Choroid plexus epithelial cell (primary cell): Measurements from ENCODE around the gene IL1A.

ENCODE experiments used
- DNase-seq: peaks from one replicate; pipeline ENCODE4 v3.0.0-alpha.2; 2010; ENCODE audit warnings: low read depth
- H3K4me3 ChIP-seq: 2 replicates; pipeline ENCODE4 v1.5.1; 2011; ENCODE audit warnings: low read depth, mild to moderate bottlenecking, control low read depth, low read length, moderate library complexity
- TF ChIP-seq, protein P1 (sequence below): conservative IDR thresholded peaks from 2 replicates; pipeline ENCODE4 v1.5.1; 2011; ENCODE audit warnings: low read depth, mild to moderate bottlenecking, control low read depth, inconsistent platforms, low read length, moderate library complexity

Gene IL1A

DNA sequence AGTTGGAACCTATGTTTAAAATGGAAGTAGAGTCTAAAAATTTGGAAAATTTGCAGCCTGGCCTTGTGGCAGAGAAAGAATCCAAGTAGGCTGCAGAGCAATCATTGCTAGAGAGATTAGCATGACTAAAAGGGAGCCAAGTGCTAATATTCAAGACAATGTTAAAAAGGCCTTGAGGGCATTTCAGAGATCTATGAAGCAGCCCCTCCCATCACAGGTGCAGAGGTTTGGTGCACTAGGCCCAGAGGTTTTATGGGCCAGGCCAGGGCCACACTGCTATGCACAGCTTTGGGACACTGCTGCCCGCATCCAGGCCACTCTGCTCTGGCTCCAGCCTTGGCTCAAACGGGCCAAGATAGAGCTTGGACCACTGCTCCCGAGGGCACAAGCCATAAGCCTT, 6.7 kb upstream of the IL1A start:
- H3K4me3 ChIP-seq = no peak overlapping the region
- DNase-seq = no peak
- TF ChIP-seq, protein P1, sequence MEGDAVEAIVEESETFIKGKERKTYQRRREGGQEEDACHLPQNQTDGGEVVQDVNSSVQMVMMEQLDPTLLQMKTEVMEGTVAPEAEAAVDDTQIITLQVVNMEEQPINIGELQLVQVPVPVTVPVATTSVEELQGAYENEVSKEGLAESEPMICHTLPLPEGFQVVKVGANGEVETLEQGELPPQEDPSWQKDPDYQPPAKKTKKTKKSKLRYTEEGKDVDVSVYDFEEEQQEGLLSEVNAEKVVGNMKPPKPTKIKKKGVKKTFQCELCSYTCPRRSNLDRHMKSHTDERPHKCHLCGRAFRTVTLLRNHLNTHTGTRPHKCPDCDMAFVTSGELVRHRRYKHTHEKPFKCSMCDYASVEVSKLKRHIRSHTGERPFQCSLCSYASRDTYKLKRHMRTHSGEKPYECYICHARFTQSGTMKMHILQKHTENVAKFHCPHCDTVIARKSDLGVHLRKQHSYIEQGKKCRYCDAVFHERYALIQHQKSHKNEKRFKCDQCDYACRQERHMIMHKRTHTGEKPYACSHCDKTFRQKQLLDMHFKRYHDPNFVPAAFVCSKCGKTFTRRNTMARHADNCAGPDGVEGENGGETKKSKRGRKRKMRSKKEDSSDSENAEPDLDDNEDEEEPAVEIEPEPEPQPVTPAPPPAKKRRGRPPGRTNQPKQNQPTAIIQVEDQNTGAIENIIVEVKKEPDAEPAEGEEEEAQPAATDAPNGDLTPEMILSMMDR = no peak

DNA sequence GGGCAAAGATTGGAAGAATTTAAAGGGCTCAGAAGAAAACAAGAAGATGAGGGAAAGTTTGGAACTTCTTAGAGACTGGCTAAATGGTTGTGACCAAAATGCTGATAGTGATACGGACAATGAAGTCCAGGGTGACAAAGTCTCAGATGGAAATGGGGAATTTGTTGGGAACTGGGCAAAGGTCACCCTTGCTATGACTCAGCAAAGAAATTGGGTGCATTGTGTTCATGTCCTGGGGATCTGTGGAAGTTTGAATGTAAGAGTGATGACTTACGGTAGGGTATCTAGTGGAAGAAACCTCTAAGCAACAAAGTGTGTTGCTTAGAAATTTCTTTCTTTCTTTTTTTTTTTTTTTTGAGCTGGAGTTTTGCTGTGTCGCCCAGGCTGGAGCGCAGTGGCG, 6.0 kb upstream of the IL1A start:
- no peak for DNase-seq
- no peak overlapping the region for H3K4me3 ChIP-seq
- TF ChIP-seq, protein P1 = no peak

DNA sequence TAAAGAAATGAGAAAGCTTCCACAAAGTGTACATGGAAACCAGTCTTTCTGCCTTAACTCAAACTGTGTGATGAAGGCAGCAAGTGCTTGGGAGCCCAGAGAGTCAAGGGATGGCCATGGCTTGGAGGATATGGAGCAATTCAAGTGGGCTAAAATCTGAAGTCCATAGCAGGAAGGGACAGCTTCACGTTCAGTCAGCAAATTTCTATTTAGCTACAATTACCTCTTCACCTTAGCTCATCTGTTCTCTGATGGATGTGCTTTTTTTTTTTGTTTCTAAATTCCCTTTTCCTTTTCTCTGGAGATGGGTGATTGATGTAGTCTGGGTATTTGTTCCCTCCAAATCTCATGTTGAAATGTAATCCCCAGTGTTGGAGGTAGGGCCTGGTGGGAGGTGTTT, 4.9 kb upstream of the IL1A start:
- no peak for DNase-seq
- H3K4me3 ChIP-seq = no peak overlapping the region
- TF ChIP-seq, protein P1 = no peak

DNA sequence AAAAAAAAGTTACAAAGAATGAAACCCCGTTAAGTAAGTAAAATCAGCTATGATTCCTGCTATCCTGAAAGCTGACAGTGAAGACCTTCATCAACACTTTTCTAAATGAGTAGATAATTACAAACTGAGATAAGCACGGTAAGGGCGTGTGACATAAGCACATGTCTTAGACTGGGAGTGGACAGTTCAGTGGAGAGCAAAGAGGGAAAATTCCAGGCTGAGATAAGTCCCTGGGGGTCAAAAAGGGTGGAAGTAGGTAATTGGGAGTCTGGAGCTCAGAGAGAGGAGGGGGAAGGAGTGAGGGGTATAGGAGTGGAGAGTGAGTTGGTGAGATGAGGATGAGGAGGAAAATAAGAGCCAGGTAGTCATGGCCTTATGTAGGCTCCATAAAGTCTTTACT, 4.4 kb upstream of the IL1A start:
- TF ChIP-seq, protein P1 = no peak
- no peak for DNase-seq
- no peak overlapping the region for H3K4me3 ChIP-seq

DNA sequence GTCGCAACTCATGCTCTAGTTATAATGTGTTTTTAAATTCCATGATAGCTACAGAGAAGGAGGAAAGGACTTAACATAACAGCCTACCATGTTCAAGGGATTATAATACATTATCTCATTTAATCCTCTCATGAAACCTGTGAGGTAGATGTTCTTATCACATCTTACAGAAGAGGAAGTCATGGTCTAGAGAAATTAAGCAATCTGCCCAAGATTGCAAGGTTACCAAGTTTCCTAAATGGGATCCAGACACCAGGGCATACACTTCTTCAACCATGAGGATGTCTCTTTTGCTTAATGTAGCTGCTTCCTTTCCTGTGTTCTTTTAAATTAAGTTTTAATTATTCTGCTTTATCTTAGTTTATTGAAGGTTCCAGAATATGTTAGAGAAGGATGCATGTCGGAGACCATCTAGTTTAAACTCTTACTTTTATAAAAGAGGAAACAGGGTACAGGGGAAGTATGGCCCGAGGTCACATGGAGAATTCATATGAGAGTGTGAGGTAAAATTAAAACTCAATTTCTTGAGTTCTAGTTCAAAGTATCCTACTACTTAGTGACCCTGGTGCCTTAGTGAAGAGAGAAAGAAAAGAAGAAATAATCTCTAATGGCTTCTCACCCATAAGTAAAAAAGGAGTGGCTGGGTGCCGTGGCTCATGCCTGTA, 3.6 kb upstream of the IL1A start:
- no peak for DNase-seq
- TF ChIP-seq, protein P1 = no peak

DNA sequence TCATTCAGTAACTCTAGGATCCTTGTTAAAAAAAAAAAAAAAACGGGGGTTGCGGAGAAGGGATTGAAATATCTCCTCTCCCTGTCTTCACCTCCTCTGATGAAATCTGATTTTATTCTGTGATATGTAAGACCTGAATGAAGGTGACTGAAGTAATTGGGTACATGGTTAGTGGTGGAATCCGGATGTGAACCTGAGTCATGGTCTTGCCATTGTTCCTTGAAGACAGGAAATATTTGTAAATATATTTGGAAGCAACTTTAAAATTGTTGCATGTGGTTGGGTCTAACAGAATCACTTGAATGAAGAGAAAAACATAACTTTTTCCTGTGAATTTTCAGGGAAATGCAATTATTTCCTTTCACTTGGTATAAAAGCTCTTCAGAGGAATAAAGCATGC, 3.0 kb upstream of the IL1A start:
- TF ChIP-seq, protein P1 = no peak
- no peak for DNase-seq
- H3K4me3 ChIP-seq = no peak overlapping the region

More for the DNA sequence above, 3.6 kb upstream of the IL1A start:
- H3K4me3 ChIP-seq = no peak overlapping the region

DNA sequence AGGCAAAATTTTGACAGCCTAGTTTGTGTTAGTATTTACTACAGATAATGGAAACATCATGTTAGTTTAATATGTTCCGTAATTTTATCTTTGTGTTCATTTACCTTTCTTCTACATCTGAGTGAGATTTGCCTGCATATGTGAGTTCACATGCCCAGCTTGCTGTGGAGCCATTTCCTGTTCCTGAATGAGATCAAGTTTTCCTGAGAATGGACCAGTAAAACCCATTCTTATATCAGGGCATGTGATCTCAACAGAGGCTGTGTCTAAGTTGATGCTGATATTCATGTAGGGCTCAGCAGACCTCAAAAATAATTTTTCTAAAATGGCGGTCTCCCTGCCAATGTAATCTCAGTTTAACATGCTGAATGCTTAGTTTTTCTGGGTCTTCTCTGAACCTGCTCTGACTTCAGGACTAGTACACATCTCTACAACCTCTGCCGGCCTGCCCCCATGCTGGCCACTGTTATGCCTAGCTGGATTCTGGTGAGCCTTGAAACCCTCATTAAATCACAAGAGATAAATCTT, 1.0 kb downstream of the IL1A start:
- H3K4me3 ChIP-seq = no peak overlapping the region
- DNase-seq = no peak
- TF ChIP-seq, protein P1 = no peak
